Lower leg skin (tissue), 3 donors: ENCODE data around the gene TM9SF4.

ENCODE experiments used
- POLR2A ChIP-seq, 2 donors: fragments of 450-650 bp; IDR thresholded peaks; one replicate each; pipeline ENCODE4 v1.6.1; 2016 to 2017; ENCODE audit warnings: antibody characterized with exemption in 2 of 2, mild to moderate bottlenecking in 1 of 2, moderate library complexity in 1 of 2
- TF ChIP-seq, protein P1 (sequence below), 3 donors: fragments of 450-650 bp; IDR thresholded peaks; one replicate each; pipeline ENCODE4 v1.5.1; 2016; ENCODE audit warnings: antibody characterized with exemption in 3 of 3, mild to moderate bottlenecking in 3 of 3, moderate library complexity in 2 of 3

- TF ChIP-seq, protein P1, sequence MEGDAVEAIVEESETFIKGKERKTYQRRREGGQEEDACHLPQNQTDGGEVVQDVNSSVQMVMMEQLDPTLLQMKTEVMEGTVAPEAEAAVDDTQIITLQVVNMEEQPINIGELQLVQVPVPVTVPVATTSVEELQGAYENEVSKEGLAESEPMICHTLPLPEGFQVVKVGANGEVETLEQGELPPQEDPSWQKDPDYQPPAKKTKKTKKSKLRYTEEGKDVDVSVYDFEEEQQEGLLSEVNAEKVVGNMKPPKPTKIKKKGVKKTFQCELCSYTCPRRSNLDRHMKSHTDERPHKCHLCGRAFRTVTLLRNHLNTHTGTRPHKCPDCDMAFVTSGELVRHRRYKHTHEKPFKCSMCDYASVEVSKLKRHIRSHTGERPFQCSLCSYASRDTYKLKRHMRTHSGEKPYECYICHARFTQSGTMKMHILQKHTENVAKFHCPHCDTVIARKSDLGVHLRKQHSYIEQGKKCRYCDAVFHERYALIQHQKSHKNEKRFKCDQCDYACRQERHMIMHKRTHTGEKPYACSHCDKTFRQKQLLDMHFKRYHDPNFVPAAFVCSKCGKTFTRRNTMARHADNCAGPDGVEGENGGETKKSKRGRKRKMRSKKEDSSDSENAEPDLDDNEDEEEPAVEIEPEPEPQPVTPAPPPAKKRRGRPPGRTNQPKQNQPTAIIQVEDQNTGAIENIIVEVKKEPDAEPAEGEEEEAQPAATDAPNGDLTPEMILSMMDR (IDR thresholded peaks at IDR 0.05) = no peak
- TF ChIP-seq POLR2A (IDR thresholded peaks at IDR 0.05) = no peak
These were observed 54.4 kb downstream of the TM9SF4 start for GRCh38 chr20:32163951-32164350.
